ENCODE data around the gene KBTBD8.

- TF ChIP-seq CTCF (IDR thresholded peaks at IDR 0.05) (no peak), POLR2A (IDR thresholded peaks at IDR 0.05) (no peak)
Measured at GRCh38 chr3:67048715-67049074, 50.6 kb downstream of the KBTBD8 start.
